ENCODE measurements around the gene CCL26. TPM values are rescaled to one million over a fixed set of nuclear protein-coding genes. Genes with fewer than 3 reads are reported as not detected.
A peak's percentile ranks its signal among the peaks of the same experiment; 100 is the strongest.

Gene CCL26
- total and polyA plus RNA-seq, 2 donors (not counting 3 experiments of a cell fraction or from before 2014, with no cell fraction given): not detected

DNA sequence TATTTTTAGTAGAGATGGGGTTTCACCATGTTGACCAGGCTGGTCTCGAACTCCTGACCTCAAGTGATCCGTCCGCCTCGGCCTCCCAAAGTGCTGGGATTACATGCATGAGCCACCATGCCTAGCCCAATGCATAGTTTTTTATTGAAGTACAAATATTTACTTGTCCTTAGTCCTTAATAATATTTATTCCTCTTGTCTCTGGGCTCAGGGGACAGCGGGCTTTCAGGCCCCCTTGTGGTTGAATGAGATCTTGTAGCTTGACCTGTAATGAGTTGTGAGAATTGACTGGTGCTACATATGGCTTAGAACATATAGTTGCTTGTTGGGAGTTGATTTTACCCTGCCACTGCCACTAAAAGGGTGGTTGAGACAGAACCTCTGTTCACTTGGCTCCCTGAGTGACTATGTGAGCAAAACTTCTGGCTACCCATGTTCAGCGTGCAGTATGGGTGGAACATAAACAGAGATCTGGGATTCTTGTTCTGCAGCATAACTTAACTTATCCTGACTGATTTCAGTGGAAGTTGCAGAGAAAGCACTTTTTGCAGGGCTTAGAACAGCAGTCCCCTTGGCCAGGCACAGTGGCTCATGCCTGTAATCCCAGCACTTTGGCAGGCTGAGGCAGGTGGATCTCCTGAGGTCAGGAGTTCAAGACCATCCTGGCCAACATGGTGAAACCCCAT lies 14.9 kb downstream of the CCL26 start:
- DNase-seq (ENCODE audit: low read depth, low spot score): peak; percentile 64
- ChIA-PET POLR2A (no interaction called here), CTCF (interaction anchor here (0.6 to 1.9 kb wide), 24 partner anchors 9 to 263 kb away, joined by 3 to 12 read pairs (median 3); partner anchors contain the start of genes CCL26 and HIP1)
- Histone ChIP-seq H2AFZ (ENCODE audit: low read depth, low read length) (no peak overlapping the region), H3K9me3 (replicated peaks; ENCODE audit: control insufficient read depth, insufficient read depth, low read length) (no peaks in the 10 kb centered on the region), H3K9ac (replicated peaks; ENCODE audit: extremely low read depth, insufficient read depth, low read length) (no peak overlapping the region), H3K79me2 (ENCODE audit: control insufficient read depth, insufficient read depth, low read length) (no peaks in the 10 kb centered on the region), H3K9me1 (replicated peaks; ENCODE audit: control insufficient read depth, extremely low read depth, insufficient read depth, low read length) (no peaks in the 10 kb centered on the region), H3K4me1 (ENCODE audit: control insufficient read depth, extremely low read depth, insufficient read depth, low read length) (no peaks in the 10 kb centered on the region), H3K27ac (ENCODE audit: insufficient read depth, low read depth, low read length) (no peak overlapping the region), H3K27me3 (ENCODE audit: control insufficient read depth in 2 of 2, insufficient read depth in 2 of 2, low read length in 2 of 2) (no peaks in the 10 kb centered on the region), H3K4me2 (ENCODE audit: insufficient read depth, low read length) (no peak overlapping the region), H3K4me3 (replicated peaks in 1 of 3; ENCODE audit: insufficient read depth in 1 of 3, low read depth in 1 of 3, low read length in 3 of 3) (no peak overlapping the region), H3K36me3 (ENCODE audit: control insufficient read depth in 2 of 2, extremely low read depth in 1 of 2, insufficient read depth in 2 of 2, low read length in 2 of 2) (no peaks in the 10 kb centered on the region), H4K20me1 (replicated peaks; ENCODE audit: control insufficient read depth, extremely low read depth, insufficient read depth, low read length) (no peaks in the 10 kb centered on the region)
- intact Hi-C loops (cut with micrococcal nuclease) (loop anchor here (5.0 kb wide), 1 partner anchor 115 kb away; no protein-coding TSS in a partner anchor), dilution Hi-C loops (cut with MboI; ENCODE audit: extremely low pct_ligation_motif_present, low sequenced_read_pairs) (no loop called here)
- FAIRE-seq: peak; percentile 47
- TF ChIP-seq JUN (IDR thresholded peaks at IDR 0.05; ENCODE audit: borderline replicate concordance, insufficient read depth, insufficient read length, low read depth) (no peak), POLR2A (IDR thresholded peaks at IDR 0.05; ENCODE audit: low read depth, low read length) (no peak), EZH2 (IDR thresholded peaks at IDR 0.05; ENCODE audit: borderline replicate concordance, low read depth, low read length, severe bottlenecking) (no peak), GATA2 (IDR thresholded peaks at IDR 0.05; ENCODE audit: insufficient read depth, insufficient read length, low read depth, low read length) (no peak)
- TF ChIP-seq, protein P1, sequence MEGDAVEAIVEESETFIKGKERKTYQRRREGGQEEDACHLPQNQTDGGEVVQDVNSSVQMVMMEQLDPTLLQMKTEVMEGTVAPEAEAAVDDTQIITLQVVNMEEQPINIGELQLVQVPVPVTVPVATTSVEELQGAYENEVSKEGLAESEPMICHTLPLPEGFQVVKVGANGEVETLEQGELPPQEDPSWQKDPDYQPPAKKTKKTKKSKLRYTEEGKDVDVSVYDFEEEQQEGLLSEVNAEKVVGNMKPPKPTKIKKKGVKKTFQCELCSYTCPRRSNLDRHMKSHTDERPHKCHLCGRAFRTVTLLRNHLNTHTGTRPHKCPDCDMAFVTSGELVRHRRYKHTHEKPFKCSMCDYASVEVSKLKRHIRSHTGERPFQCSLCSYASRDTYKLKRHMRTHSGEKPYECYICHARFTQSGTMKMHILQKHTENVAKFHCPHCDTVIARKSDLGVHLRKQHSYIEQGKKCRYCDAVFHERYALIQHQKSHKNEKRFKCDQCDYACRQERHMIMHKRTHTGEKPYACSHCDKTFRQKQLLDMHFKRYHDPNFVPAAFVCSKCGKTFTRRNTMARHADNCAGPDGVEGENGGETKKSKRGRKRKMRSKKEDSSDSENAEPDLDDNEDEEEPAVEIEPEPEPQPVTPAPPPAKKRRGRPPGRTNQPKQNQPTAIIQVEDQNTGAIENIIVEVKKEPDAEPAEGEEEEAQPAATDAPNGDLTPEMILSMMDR (IDR thresholded peaks at IDR 0.05; ENCODE audit: extremely low read depth in 1 of 2, insufficient read depth in 1 of 2, low read depth in 1 of 2, low read length in 2 of 2): peak; percentile 41 to 54
- TF ChIP-seq, protein P2, sequence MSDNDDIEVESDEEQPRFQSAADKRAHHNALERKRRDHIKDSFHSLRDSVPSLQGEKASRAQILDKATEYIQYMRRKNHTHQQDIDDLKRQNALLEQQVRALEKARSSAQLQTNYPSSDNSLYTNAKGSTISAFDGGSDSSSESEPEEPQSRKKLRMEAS (IDR thresholded peaks at IDR 0.05; ENCODE audit: insufficient read depth, insufficient read length): no peak
- no TSS peak for BruUV-seq (replicated peaks)

All from endothelial cell of umbilical vein (primary cell).